ENCODE measurements around the gene FAM120B.
"Not testable (repeated sequence)": the region's sequence is repeated elsewhere in the genome, so short reads cannot be mapped to it uniquely, and the experiment has no call there.

The FAM120B gene

GRCh38 chr6:170306324-170307079 is at the start of gene FAM120B:
Gene FAM120B (plus strand): TSS chr6:170306758. CDS start chr6:170317391, 10,633 bp downstream.
- H3K36me3 ChIP-seq (ENCODE audit: insufficient read depth, low read length), result peaks cover 5% of the 10 kb centered on the region
- no peaks in the 10 kb centered on the region for H3K27me3 ChIP-seq (ENCODE audit: control insufficient read depth in 1 of 2, insufficient read depth in 2 of 2, low read length in 2 of 2)
- peak within 1 kb of the TSS; percentile 90 for H3K9ac ChIP-seq (ENCODE audit: low read length)
- peak within 1 kb of the TSS; percentile 91 to 96 for H3K4me3 ChIP-seq (ENCODE audit: low read depth in 1 of 2, low read length in 2 of 2)
- peak within 1 kb of the TSS; percentile 86 for H3K27ac ChIP-seq (ENCODE audit: low read depth, low read length)
- H3K9me3 ChIP-seq (ENCODE audit: low read length), result no peaks in the 10 kb centered on the region
- peaks cover 28% of the 10 kb centered on the region for H3K4me1 ChIP-seq (ENCODE audit: insufficient read depth, low read length)

DNA sequence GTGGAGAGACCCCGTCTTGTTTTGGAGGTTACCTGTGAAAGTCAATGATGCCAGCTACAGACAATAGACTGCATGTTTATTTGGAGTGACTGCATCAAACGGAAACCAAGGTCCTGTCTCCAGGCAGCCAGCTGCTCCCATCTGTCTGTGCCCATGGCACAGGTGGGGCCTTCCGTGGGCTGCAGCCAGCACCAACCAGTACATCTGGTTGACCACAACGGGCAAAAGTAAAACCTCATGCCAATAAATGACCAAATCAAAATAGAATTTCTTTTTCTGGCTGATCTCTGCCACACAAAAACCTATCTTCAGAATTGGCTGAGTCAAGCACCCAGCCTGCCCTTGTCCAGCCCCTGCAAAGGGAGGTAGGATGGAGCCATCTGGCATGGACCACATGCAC is 49.2 kb upstream of the FAM120B start:
- no peak overlapping the region for H3K9ac ChIP-seq (ENCODE audit: low read length)
- no peak overlapping the region for H3K4me3 ChIP-seq (ENCODE audit: low read depth in 1 of 2, low read length in 2 of 2)
- H3K4me1 ChIP-seq (ENCODE audit: insufficient read depth, low read length), result no peaks in the 10 kb centered on the region
- no peak overlapping the region for H3K27ac ChIP-seq (ENCODE audit: low read depth, low read length)
- H3K9me3 ChIP-seq (ENCODE audit: low read length), result no peaks in the 10 kb centered on the region
- H3K36me3 ChIP-seq (ENCODE audit: insufficient read depth, low read length), result no peaks in the 10 kb centered on the region
- H3K27me3 ChIP-seq (ENCODE audit: control insufficient read depth in 1 of 2, insufficient read depth in 2 of 2, low read length in 2 of 2), result no peaks in the 10 kb centered on the region

GRCh38 chr6:170258407-170258806 is 48.2 kb upstream of the FAM120B start:
- no peaks in the 10 kb centered on the region for H3K36me3 ChIP-seq (ENCODE audit: insufficient read depth, low read length)
- no peak overlapping the region for H3K9ac ChIP-seq (ENCODE audit: low read length)
- H3K9me3 ChIP-seq (ENCODE audit: low read length), result no peaks in the 10 kb centered on the region
- no peak overlapping the region for H3K4me3 ChIP-seq (ENCODE audit: low read depth in 1 of 2, low read length in 2 of 2)
- H3K27ac ChIP-seq (ENCODE audit: low read depth, low read length), result no peak overlapping the region
- no peaks in the 10 kb centered on the region for H3K27me3 ChIP-seq (ENCODE audit: control insufficient read depth in 1 of 2, insufficient read depth in 2 of 2, low read length in 2 of 2)
- H3K4me1 ChIP-seq (ENCODE audit: insufficient read depth, low read length), result no peaks in the 10 kb centered on the region

- Histone ChIP-seq H3K36me3 (ENCODE audit: insufficient read depth, low read length) (no peaks in the 10 kb centered on the region), H3K9me3 (ENCODE audit: low read length) (no peaks in the 10 kb centered on the region), H3K27me3 (ENCODE audit: control insufficient read depth in 1 of 2, insufficient read depth in 2 of 2, low read length in 2 of 2) (no peaks in the 10 kb centered on the region), H3K4me1 (ENCODE audit: insufficient read depth, low read length) (no peaks in the 10 kb centered on the region), H3K27ac (ENCODE audit: low read depth, low read length) (no peak overlapping the region), H3K9ac (ENCODE audit: low read length) (no peak overlapping the region), H3K4me3 (ENCODE audit: low read depth in 1 of 2, low read length in 2 of 2) (no peak overlapping the region)
Measured at GRCh38 chr6:170259278-170259677, 47.3 kb upstream of the FAM120B start.

- H3K36me3 ChIP-seq (ENCODE audit: insufficient read depth, low read length), result no peaks in the 10 kb centered on the region
- H3K27me3 ChIP-seq (ENCODE audit: control insufficient read depth in 1 of 2, insufficient read depth in 2 of 2, low read length in 2 of 2), result no peaks in the 10 kb centered on the region
- no peak overlapping the region for H3K4me3 ChIP-seq (ENCODE audit: low read depth in 1 of 2, low read length in 2 of 2)
Measured at GRCh38 chr6:170260686-170261085, 45.9 kb upstream of the FAM120B start.

GRCh38 chr6:170261643-170262488 is 44.7 kb upstream of the FAM120B start:
- H3K4me1 ChIP-seq (ENCODE audit: insufficient read depth, low read length), result no peaks in the 10 kb centered on the region
- no peak overlapping the region for H3K4me3 ChIP-seq (ENCODE audit: low read depth in 1 of 2, low read length in 2 of 2)
- H3K36me3 ChIP-seq (ENCODE audit: insufficient read depth, low read length), result no peaks in the 10 kb centered on the region
- H3K27me3 ChIP-seq (ENCODE audit: control insufficient read depth in 1 of 2, insufficient read depth in 2 of 2, low read length in 2 of 2), result no peaks in the 10 kb centered on the region
- H3K9ac ChIP-seq (ENCODE audit: low read length), result no peak overlapping the region
- H3K9me3 ChIP-seq (ENCODE audit: low read length), result no peaks in the 10 kb centered on the region
- no peak overlapping the region for H3K27ac ChIP-seq (ENCODE audit: low read depth, low read length)

More at GRCh38 chr6:170260686-170261085, 45.9 kb upstream of the FAM120B start:
- Histone ChIP-seq H3K27ac (ENCODE audit: low read depth, low read length) (no peak overlapping the region), H3K9me3 (ENCODE audit: low read length) (no peaks in the 10 kb centered on the region), H3K9ac (ENCODE audit: low read length) (no peak overlapping the region), H3K4me1 (ENCODE audit: insufficient read depth, low read length) (no peaks in the 10 kb centered on the region)

DNA sequence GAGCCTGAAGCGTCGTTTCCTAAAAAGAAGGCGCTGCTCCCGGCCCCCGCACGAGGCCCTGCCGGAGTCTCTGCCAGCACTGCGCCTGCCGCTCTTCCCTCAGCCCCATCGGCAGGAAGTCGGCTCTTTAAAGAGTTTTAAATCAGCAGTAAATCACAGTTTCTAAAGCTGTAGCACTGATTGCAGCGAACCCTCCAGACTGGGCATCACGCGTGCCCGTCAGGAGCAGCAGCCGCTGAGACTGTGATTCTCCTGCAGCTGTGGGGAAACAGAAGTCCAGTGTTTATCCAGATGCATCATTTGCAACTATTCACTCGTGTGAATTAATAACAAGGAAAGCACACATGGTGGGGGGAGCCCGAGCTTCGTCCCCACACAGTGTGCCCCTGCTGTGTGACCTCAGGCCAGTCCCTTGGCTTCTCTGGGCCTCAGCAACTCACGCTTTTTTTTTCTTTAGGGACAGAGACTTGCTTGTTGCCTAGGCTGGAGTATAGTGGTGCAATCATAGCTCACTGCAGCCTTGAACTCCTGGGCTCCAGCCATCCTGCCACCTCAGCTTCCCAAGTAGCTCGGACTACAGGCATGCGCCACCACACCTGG is 44.0 kb upstream of the FAM120B start:
- Histone ChIP-seq H3K4me3 (ENCODE audit: low read depth in 1 of 2, low read length in 2 of 2) (no peak overlapping the region), H3K27me3 (ENCODE audit: control insufficient read depth in 1 of 2, insufficient read depth in 2 of 2, low read length in 2 of 2) (no peaks in the 10 kb centered on the region), H3K27ac (ENCODE audit: low read depth, low read length) (no peak overlapping the region), H3K36me3 (ENCODE audit: insufficient read depth, low read length) (no peaks in the 10 kb centered on the region), H3K9ac (ENCODE audit: low read length) (no peak overlapping the region), H3K4me1 (ENCODE audit: insufficient read depth, low read length) (no peaks in the 10 kb centered on the region), H3K9me3 (ENCODE audit: low read length) (no peaks in the 10 kb centered on the region)

GRCh38 chr6:170263410-170263809 is 43.1 kb upstream of the FAM120B start:
- no peak overlapping the region for H3K27ac ChIP-seq (ENCODE audit: low read depth, low read length)
- no peaks in the 10 kb centered on the region for H3K27me3 ChIP-seq (ENCODE audit: control insufficient read depth in 1 of 2, insufficient read depth in 2 of 2, low read length in 2 of 2)
- no peaks in the 10 kb centered on the region for H3K4me1 ChIP-seq (ENCODE audit: insufficient read depth, low read length)
- H3K36me3 ChIP-seq (ENCODE audit: insufficient read depth, low read length), result no peaks in the 10 kb centered on the region
- H3K9me3 ChIP-seq (ENCODE audit: low read length), result no peaks in the 10 kb centered on the region
- no peak overlapping the region for H3K4me3 ChIP-seq (ENCODE audit: low read depth in 1 of 2, low read length in 2 of 2)
- H3K9ac ChIP-seq (ENCODE audit: low read length), result no peak overlapping the region

GRCh38 chr6:170264086-170264485 is 42.5 kb upstream of the FAM120B start:
- Histone ChIP-seq H3K27ac (ENCODE audit: low read depth, low read length) (no peak overlapping the region), H3K9ac (ENCODE audit: low read length) (no peak overlapping the region), H3K27me3 (ENCODE audit: control insufficient read depth in 1 of 2, insufficient read depth in 2 of 2, low read length in 2 of 2) (no peaks in the 10 kb centered on the region)

GRCh38 chr6:170264644-170265043 is 41.9 kb upstream of the FAM120B start:
- not testable (repeated sequence) for H3K9ac ChIP-seq (ENCODE audit: low read length); H3K27me3 ChIP-seq (ENCODE audit: control insufficient read depth in 1 of 2, insufficient read depth in 2 of 2, low read length in 2 of 2); H3K4me1 ChIP-seq (ENCODE audit: insufficient read depth, low read length); H3K36me3 ChIP-seq (ENCODE audit: insufficient read depth, low read length); H3K27ac ChIP-seq (ENCODE audit: low read depth, low read length); H3K9me3 ChIP-seq (ENCODE audit: low read length); H3K4me3 ChIP-seq (ENCODE audit: low read depth in 1 of 2, low read length in 2 of 2)

More at GRCh38 chr6:170264086-170264485, 42.5 kb upstream of the FAM120B start:
- H3K4me1 ChIP-seq (ENCODE audit: insufficient read depth, low read length), result no peaks in the 10 kb centered on the region
- H3K9me3 ChIP-seq (ENCODE audit: low read length), result no peaks in the 10 kb centered on the region
- H3K4me3 ChIP-seq (ENCODE audit: low read depth in 1 of 2, low read length in 2 of 2), result no peak overlapping the region
- no peaks in the 10 kb centered on the region for H3K36me3 ChIP-seq (ENCODE audit: insufficient read depth, low read length)

GRCh38 chr6:170265655-170266054 is 40.9 kb upstream of the FAM120B start:
- H3K36me3 ChIP-seq (ENCODE audit: insufficient read depth, low read length), result no peaks in the 10 kb centered on the region
- no peaks in the 10 kb centered on the region for H3K9me3 ChIP-seq (ENCODE audit: low read length)
- no peaks in the 10 kb centered on the region for H3K27me3 ChIP-seq (ENCODE audit: control insufficient read depth in 1 of 2, insufficient read depth in 2 of 2, low read length in 2 of 2)
- H3K4me1 ChIP-seq (ENCODE audit: insufficient read depth, low read length), result no peaks in the 10 kb centered on the region
- no peak overlapping the region for H3K4me3 ChIP-seq (ENCODE audit: low read depth in 1 of 2, low read length in 2 of 2)
- H3K9ac ChIP-seq (ENCODE audit: low read length), result no peak overlapping the region
- no peak overlapping the region for H3K27ac ChIP-seq (ENCODE audit: low read depth, low read length)
